GM21619 (cell line): ENCODE measurements around the gene RHCE.
A peak's percentile ranks its signal among the peaks of the same experiment; 100 is the strongest.
"Not testable (repeated sequence)": the region's sequence is repeated elsewhere in the genome, so short reads cannot be mapped to it uniquely, and the experiment has no call there.

ENCODE experiments used
- ATAC-seq: cut with Tn5 transposase; IDR thresholded peaks from one replicate; pipeline ENCODE4 v1.9.1; 2021; ENCODE audit not compliant: unreplicated experiment

Gene RHCE

DNA sequence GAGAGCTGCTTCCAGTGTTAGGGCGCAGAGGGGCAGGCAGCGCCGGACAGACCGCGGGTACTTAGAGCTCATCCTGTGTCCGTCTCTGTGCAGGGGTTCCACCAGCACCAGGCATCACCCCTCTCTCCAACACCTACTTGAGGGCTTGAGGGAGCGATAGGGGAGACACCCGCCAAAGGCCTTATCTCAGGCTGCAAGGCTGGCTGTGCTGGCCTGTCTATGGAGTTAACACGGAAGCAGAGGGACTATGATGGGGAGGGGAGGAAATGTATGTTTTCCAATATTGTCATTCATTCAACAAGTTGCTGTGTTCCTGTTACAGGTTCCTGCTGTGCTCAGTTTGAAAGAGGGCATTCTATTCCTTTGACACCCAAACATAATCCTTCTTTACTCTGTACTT lies at the start of gene RHCE:
TSS of gene RHCE (minus strand) at position 111 of the 400 bp plus-strand sequence. CDS start at position 72, 39 bp downstream.
- ATAC-seq: not testable (repeated sequence)

DNA sequence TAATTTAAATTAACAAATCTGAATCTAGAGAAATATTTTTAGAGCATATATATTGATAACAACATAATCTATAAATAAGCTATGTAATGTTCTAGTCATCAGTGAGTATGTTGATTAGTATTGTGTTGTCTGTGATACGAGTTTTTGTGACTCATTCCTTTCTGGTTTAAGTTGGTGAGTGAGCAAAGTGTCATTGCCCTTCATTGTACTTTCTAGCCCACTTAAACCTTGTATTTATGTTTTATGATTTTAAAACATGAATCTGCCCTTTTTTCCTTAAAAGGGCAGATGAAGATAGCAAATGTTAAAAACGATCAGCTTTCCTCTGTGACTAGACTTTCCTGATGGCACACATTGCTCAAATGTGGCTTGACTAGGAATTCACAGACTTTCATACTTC lies 48.6 kb upstream of the RHCE start:
- no peak for ATAC-seq

DNA sequence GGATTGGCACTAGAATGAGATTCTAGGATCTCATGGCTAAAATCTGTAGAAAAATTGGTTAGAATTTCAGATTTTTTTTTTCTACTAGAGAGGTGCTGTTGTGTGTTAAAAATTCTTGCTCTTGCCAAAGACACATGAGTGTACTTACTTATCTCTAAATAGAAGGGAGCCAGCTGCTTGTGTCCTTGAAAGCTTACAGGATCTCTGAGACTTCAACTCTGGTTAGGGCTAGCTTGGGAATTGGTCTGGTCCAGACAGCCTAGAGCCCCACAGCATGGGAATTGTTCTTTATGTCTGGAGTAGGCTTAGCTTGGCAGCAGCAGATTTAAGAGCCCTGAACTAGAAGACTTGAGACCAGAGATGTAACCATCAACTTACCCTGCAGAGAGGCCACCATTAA lies 47.4 kb upstream of the RHCE start:
- no peak for ATAC-seq

DNA sequence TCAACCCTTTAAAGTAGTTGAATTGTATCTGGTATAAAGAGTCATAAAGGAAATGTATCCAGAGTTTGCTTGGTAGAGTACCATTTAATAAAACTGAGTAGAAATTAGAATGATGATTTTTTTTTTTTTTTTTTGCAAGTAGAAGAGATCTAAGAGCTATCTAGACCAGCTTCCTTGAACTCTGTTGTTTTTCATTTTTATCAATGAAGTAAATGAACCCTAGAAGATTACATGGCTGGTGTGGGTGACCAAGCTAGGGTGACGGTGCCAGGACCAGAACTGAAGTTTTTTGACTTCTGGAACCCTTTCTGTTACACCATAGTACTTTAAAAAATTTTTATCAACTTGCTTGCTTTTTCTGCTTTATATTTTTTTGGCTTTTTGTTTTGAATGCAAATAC lies 47.0 kb upstream of the RHCE start:
- ATAC-seq: no peak

DNA sequence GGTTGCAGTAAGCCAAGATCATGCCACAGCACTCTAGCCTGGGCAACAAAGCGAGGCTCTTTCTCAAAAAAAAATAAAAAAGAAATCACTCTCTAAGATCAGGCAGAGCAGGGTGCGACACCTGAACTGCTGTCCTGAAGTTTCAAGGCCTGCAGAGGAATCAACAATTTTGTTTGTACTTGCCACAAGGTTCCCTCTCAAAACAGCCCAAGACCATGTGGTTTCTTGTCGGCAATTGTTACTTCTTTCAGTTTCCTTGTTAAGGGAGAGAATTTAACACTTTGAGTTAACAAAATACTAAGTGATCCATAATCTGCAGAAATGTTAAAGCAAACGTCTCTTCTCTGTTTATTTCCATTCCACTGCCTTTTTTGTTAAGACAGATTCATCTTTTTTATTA lies 46.6 kb upstream of the RHCE start:
- ATAC-seq: no peak

DNA sequence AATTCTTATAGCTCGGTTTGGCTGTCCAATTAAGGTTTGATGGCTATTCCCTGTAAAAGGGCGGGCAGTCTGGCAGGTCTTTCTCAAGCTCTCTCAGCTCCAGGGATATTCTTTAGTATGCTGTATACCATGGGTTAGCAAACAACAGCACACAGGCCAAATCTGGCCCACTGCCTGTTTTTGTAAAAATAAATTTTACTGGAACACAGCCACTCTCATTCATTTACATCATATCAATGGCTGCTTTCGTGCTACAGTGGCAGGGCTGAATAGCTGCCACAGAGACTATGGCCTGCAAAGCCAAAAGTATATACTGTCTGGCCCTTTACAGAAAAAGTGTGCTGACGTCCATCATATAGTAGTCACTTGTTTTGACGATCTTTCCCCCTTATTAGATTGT lies 42.1 kb upstream of the RHCE start:
- no peak for ATAC-seq

DNA sequence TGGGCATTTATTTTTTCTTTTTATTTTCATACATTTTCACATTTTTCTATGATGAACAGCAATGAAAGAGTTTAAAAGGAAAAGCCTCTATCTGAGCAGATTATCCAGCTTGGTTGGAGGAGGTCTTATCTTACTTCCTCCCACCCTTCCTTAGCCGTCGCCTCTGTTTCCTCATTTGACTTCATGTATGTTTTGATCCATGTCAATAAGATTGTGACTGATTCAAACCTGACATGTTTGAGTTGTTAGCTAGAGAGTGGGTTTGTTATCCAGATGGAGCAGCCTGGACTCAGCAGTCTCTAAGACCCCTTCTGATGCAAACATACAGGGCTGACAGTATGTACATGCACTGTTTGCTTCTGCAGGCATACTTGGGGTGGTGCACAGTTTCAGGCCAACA lies 41.2 kb upstream of the RHCE start:
- no peak for ATAC-seq

DNA sequence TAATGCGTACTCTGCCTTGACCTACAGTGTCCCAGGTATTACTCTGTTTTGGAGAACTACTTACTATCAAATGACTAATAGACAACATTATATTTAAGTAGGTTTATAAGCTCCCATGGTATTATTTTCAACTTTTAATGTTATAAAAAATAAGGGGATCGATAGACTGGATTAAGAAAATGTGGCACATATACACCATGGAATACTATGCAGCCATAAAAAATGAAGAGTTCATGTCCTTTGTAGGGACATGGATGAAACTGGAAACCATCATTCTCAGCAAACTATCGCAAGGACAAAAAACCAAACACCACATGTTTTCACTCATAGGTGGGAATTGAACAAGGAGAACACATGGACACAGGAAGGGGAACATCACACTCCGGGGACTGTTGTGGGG lies 40.2 kb upstream of the RHCE start:
- ATAC-seq: not testable (repeated sequence)

DNA sequence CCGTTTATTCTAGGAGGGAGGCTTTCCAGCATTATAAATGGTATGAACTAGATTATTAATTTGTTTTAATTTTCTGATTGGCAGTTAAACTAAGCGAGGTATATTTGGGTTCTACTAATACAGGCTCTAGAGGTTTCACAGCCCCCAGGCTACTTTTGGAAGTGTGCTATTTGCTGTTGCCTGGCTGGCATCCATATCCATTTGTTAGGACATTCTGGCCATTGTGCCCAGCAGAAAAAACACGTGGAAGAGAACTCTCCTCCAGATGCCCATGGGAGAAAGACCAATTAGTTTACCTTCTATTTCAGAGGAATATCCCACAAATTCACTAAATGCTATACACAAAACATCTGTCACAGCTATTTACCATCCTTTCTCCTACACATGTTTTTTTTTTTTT lies 39.4 kb upstream of the RHCE start:
- no peak for ATAC-seq

DNA sequence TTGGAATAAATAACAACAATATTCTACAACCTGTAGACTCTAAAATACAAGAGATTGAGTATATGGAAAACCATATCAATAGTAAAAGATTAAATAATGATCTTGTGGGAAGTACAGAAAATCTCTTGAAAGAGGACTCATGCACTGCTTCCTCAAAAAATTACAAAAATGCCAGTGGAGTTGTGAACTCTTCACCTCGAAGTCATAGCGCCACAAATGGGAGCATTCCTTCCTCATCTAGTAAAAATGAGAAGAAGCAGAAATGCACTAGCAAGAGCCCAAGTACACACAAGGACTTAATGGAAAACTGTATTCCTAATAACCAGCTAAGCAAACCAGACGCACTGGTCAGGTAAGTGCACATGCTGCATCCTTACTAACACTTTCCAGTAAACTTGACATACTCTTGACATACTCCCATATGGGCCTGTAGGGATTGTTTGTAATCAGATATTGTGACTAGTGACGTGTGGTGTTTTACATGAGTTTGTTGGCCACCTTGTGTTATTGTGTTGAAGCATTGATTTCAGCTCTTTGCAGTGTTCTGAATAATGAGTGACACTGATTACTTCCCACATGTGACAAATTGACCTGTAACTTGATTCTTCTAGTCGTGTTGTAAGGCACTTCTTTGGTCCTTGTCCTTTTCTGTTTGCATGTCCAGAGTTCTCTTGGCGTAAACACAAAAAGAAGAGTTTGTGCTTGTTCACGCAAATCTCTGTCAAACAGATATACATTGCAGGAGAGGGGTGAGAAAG lies 38.1 kb upstream of the RHCE start:
- no peak for ATAC-seq

DNA sequence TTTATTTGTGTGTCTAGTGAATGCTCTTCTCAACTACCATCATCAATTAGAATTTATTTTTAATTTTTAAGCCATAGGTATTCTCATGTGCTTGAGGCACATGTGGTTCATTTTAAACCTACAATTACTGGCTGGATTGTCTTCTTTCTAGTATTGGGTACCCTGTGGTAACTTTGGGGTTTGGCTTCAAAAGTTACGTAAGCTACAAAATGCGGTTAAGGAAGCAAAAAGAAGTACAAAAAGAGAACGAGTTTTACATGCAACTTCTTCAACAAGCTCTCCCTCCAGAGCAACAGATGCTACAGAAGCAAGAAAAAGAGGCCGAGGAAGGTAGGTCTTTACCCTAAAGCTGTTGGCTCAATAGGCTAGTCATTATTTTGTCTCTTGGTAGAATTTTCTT lies 35.9 kb upstream of the RHCE start:
- ATAC-seq: no peak

DNA sequence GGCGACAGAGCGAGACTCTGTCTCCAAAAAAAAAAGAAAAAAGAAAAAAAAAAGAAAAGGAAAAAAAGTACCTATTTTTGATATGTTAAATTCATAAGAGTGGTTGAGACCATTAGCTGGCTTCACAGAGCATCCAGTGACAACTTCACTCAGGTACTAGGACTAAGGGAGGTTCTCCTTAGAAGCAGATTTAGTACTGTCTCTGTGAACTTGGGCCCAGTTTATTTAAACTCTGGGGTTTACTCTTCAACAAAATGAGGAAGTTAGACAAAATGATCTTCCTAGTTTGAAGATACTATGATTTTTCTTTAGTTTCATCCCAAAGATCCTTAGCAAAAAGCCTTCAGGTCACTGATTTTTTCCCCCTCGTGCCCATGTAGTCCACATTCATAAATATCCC lies 31.3 kb upstream of the RHCE start:
- no peak for ATAC-seq

DNA sequence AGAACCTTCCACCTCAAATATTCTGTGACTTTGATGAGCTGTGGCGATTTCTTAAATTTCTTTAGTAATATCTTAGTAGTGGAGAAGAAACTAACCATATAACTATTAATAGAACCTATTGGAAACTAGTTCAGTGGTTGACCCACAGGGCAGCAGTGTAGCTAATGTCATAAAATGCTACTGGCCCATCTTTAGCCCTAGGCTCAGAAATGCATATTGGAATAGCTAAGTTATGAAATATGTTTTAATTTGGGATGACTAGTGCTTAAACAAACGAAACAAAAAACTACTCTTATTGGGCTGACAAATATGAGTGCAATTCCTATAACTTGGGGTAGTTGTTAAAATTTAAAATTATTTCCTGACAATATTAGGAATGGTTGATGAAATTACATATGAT lies 30.3 kb upstream of the RHCE start:
- no peak for ATAC-seq

DNA sequence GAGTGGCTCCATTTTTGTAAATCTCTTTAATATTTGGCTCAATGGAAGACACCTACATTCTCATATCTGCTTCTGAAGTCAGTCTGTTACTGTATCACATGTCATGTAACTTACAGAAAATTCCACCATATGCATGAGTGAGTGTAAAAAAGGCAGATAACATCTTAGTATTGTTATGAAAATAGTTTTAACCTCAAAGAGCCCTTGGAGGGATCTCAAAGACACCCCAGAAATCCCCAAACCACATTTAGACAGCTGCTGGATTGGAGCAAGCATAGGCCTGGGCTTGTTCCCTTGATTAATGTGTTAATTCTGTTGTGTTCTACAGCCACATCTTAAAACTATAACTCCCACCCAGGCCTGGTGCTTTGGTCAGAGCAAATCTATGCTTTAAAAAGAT lies 26.9 kb upstream of the RHCE start:
- ATAC-seq: peak; percentile 66

DNA sequence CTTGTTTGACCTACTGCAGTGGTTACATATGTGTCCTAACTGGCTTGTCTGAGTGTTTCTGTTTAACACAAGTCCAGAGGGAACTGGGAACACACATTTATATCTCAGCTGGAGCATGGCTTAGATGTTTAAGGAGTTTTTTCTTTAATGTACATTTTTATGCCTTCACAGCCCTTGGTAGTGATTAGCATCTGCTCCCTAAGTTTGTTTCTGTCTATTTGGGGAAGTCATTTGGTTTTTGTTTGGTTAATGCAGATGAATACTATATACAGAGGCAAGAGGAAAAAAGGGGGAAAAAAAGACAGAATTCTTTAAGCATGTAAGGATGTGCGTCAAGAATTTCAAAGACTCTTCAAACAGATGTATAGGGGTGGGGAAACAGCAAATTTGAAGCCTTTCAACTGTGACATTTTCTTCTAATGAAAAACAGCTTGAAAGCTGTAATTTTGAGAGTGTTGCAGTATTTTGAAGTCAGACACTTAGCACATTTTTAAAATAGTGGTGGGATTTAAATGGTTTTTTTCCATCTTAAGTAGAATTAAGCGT lies 25.4 kb upstream of the RHCE start:
- no peak for ATAC-seq

DNA sequence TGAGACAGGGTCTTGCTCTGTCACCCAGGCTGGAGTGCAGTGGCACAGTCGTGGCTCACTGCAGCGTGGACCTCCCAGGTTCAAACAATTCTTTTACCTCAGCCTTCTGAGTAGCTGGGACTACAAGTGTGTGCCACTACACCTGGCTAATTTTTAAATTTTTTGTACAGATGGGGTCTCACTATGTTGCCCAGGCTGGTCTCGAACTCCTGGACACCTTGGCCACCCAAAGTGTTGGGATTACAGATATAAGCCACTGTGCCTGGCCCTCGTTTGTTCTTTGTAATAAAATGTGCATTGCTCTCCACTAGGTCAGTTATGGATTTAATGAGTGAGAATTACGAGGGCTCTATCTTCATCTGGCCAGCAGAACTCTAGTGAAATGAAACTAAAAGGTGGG lies 24.0 kb upstream of the RHCE start:
- ATAC-seq: not testable (repeated sequence)

DNA sequence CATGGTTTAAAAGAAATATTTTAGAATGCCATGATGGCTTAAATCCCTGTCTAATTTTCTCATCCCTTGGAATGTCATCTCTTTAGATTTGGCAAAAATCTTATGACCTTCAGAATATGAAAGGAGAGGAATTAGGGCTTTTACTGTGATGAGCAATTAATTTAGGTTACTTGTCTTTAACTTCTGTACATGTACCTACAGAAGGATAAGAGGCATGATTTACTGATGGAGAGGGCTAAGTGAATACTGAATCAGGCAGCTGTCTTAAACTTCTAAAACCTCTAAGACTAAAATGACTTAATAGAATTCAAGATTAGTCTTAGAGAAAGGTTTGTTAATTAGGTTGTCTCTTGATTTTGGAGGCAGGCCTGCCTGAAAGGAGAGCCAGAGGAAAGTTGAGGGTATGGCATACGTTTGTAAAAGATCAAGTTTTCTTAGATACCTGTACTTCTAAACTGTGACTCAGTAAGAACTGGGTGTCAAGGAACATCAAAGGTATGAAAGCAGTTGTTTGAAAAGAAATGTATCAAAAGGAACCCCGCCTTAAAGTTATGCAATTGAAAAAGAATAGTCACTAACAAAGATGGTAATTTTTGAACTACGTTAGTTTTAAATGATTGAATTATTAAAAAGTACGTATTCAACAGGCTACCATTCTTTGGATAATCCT lies 22.5 kb upstream of the RHCE start:
- ATAC-seq: no peak

DNA sequence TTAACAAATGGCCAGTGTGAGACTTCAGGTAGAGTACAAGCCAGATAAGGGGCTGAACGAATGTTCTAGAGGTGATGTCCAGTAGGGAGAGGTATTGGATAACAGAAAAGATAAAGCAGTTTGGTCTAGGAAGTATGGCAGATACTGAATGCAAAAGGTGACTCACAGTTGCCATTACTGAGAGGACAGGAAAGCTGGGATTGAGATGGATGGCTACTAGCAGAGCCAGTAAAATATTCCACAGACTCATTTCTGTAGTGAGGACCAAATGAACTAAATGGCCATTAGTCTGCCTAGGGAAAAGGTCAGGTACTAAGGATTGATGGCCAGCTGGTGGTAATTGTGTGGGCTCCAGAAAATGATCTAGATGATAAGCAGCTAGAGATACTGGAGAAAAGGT lies 21.6 kb upstream of the RHCE start:
- no peak for ATAC-seq

DNA sequence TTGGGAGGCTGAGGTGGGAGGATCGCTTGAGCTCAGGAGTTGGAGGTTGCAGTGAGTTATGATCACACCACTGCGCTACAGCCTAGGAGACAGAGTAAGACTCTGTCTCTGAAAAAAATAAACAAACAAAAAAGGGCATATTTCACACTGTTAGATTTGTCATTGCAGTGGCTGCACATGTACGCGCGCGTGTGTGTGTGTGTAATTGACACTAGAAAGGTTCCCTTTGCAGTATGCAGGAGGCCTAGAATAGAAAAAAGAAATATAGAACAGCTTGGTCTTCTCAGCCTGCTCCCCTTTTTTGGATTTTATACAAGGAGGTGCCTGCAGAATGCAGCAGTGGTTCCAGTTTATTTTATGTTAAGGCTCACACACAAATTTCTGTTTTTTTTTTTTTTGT lies 18.7 kb upstream of the RHCE start:
- no peak for ATAC-seq

DNA sequence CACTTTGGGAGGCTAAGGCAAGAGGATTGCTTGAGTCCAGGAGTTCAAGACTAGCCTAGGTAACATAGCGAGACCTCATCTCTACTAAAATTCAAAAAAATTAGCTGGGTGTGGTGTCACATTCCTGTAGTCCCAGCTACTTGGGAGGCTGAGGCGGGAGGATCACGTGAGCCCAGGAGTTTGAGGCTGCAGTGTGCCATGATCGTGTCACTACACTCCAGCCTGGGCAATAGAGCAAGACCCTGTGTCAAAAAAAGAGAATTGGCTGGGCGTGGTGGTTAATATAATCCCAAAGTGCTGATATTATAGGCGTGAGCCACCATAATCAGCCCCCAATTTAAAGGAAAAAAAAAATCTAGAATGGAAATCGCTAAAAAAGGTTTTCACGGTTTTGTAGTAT lies 17.0 kb upstream of the RHCE start:
- ATAC-seq: no peak

DNA sequence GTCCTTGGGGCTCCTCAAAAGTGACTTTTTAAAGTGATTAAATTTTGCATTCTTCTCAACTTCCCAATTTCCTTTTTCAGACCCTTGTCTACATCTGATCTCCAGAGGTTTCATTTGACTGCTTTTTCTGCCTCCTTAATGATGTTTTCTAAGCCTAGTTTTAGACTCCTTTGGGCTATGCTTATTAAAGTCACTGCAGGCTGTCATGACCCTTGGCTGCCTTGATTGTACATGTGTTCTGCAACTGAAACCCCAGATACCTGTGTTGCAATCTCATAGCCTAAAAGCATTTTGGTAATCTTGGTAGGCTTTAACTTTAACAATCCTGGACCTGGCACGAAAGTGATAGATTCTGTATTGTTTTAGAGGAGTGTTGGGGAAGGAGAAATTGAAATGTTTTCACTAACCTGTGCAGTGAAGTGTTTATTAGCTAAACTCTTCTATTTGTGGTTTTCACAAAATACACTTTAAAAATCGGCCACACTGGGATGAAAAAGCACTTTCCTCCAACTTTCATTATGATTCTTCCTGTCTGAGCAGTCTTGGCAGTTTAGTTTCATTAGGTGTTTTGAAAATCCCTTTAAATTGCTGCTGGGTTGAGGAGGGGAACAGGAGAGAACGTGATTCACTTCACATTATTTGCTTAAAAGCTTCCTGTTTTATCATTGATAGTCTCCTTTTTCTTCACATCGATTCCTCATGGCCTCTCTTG lies 14.9 kb upstream of the RHCE start:
- ATAC-seq: no peak
